IMR-90 (cell line): ENCODE measurements around the gene FAM184A.

Experiments
- BHLHE40 ChIP-seq: fragments of 150-350 bp; IDR thresholded peaks from 2 replicates; pipeline ENCODE4 v1.6.1; 2016; ENCODE audit warnings: mild to moderate bottlenecking, low read depth, low read length
- CEBPB ChIP-seq: IDR thresholded peaks from 2 replicates; pipeline ENCODE4 v1.6.1; 2012; ENCODE audit warnings: low read depth, low read length, improper control_type of control experiment
- FOS ChIP-seq: fragments of 150-350 bp; IDR thresholded peaks from 2 replicates; pipeline ENCODE4 v1.6.1; 2016; ENCODE audit warnings: low read depth, low read length
- MAFK ChIP-seq: IDR thresholded peaks from 2 replicates; pipeline ENCODE4 v1.6.1; 2012; ENCODE audit warnings: low read depth, low read length, improper control_type of control experiment
- NFE2L2 ChIP-seq: fragments of 150-350 bp; IDR thresholded peaks from 2 replicates; pipeline ENCODE4 v1.6.1; 2016; ENCODE audit warnings: low read depth, mild to moderate bottlenecking, low read length
- POLR2A ChIP-seq: IDR thresholded peaks from 2 replicates; pipeline ENCODE4 v1.6.1; 2012; ENCODE audit warnings: mild to moderate bottlenecking, low read depth, low read length
- RAD21 ChIP-seq: IDR thresholded peaks from 2 replicates; pipeline ENCODE4 v1.6.1; 2012; ENCODE audit warnings: low read length, improper control_type of control experiment
- RFX5 ChIP-seq: IDR thresholded peaks from 2 replicates; pipeline ENCODE4 v1.8.0; 2012; ENCODE audit warnings: low read depth, mild to moderate bottlenecking, low read length, moderate library complexity
- SMC3 ChIP-seq: fragments of 150-350 bp; IDR thresholded peaks from 2 replicates; pipeline ENCODE4 v1.6.1; 2016; ENCODE audit warnings: low read depth, mild to moderate bottlenecking, antibody characterized with exemption, low read length, moderate library complexity
- TF ChIP-seq, protein P1 (sequence below): conservative IDR thresholded peaks from 2 replicates; pipeline ENCODE4 v1.5.1; 2012; ENCODE audit warnings: mild to moderate bottlenecking, low read depth, low read length, improper control_type of control experiment
- TF ChIP-seq, protein P2 (sequence below): fragments of 150-350 bp; IDR thresholded peaks from 2 replicates; pipeline ENCODE4 v1.6.1; 2017; ENCODE audit warnings: mild to moderate bottlenecking, antibody characterized with exemption, low read length, low read depth

DNA sequence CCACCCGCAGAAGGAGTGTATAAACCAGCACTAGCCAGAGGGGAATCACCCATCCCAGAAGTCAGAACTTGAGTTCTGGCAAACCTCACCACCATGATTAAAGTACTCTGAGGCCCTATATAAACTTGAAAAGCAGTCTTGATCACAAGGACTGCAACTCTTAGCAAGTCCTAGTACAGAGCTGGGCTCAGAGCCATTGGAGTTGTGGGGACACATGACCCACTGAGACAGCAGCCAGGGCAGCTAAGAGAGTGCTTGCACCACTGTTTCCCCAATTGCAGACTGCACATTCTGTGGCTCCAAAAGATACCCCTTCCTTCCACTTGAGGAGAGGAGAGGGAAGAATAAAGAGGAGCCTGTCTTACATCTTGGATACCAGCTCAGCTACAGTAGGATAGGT is 138.8 kb downstream of the FAM184A start:
- no peak for TF ChIP-seq SMC3
- TF ChIP-seq, protein P1, sequence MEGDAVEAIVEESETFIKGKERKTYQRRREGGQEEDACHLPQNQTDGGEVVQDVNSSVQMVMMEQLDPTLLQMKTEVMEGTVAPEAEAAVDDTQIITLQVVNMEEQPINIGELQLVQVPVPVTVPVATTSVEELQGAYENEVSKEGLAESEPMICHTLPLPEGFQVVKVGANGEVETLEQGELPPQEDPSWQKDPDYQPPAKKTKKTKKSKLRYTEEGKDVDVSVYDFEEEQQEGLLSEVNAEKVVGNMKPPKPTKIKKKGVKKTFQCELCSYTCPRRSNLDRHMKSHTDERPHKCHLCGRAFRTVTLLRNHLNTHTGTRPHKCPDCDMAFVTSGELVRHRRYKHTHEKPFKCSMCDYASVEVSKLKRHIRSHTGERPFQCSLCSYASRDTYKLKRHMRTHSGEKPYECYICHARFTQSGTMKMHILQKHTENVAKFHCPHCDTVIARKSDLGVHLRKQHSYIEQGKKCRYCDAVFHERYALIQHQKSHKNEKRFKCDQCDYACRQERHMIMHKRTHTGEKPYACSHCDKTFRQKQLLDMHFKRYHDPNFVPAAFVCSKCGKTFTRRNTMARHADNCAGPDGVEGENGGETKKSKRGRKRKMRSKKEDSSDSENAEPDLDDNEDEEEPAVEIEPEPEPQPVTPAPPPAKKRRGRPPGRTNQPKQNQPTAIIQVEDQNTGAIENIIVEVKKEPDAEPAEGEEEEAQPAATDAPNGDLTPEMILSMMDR: no peak
- no peak for TF ChIP-seq POLR2A
- no peak for TF ChIP-seq NFE2L2
- no peak for TF ChIP-seq MAFK
- TF ChIP-seq, protein P2, sequence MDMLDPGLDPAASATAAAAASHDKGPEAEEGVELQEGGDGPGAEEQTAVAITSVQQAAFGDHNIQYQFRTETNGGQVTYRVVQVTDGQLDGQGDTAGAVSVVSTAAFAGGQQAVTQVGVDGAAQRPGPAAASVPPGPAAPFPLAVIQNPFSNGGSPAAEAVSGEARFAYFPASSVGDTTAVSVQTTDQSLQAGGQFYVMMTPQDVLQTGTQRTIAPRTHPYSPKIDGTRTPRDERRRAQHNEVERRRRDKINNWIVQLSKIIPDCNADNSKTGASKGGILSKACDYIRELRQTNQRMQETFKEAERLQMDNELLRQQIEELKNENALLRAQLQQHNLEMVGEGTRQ: no peak
- no peak for TF ChIP-seq CEBPB
- no peak for TF ChIP-seq FOS
- TF ChIP-seq BHLHE40: no peak
- TF ChIP-seq RFX5: no peak
- TF ChIP-seq RAD21: no peak
